ENCODE results near the gene CLECL1. TPM values are rescaled to one million over a fixed set of nuclear protein-coding genes. Genes with fewer than 3 reads are reported as not detected.

The CLECL1 gene
- not detected in 2 replicates for total RNA-seq

GRCh38 chr12:9732921-9733461, at the start of gene CLECL1:
CLECL1 (minus strand) TSS chr12:9733097.

GRCh38 chr12:9760699-9761418, 28.0 kb upstream of the CLECL1 start, which contains the start of gene CD69:
CD69 (minus strand) TSS chr12:9760901; CDS start chr12:9760820, 81 bp downstream.

Other genes starting within 250 kb of the CLECL1 start
- not detected in 2 replicates for gene KLRB1, start 125.2 kb downstream of the CLECL1 start, total RNA-seq
- gene CLEC2D, start 63.4 kb downstream of the CLECL1 start, total RNA-seq: 0.50 and 0.59 TPM in 2 replicates
- gene CD69, start 27.8 kb upstream of the CLECL1 start, total RNA-seq: not detected in 2 replicates
- not detected in 2 replicates for gene KLRF1, start 94.4 kb upstream of the CLECL1 start, total RNA-seq
- 1.0 and 2.5 TPM in 2 replicates for gene CLEC2B, start 136.3 kb upstream of the CLECL1 start, total RNA-seq
- gene KLRF2, start 148.4 kb upstream of the CLECL1 start, total RNA-seq: not detected in 2 replicates
- not detected in 2 replicates for gene CLEC2A, start 199.3 kb upstream of the CLECL1 start, total RNA-seq
- not detected in 2 replicates for gene CLEC12A, start 238.3 kb upstream of the CLECL1 start, total RNA-seq